Thyroid gland (tissue), 4 donors: ENCODE results near the gene FASLG. TPM values are rescaled to one million over a fixed set of nuclear protein-coding genes. Genes with fewer than 3 reads are reported as not detected.

ENCODE experiments used
- DNase-seq, 2 donors: peaks; one replicate each; pipeline ENCODE4 v3.0.0-alpha.2; 2019
- H3K27ac ChIP-seq, 3 donors: fragments of 200-600 bp; sonication (generic); 1 replicate in 2 of 3; 2 replicates in 1 of 3; pipeline ENCODE4 v1.5.1; 2016 to 2019; ENCODE audit warnings: mild to moderate bottlenecking in 1 of 3, moderate library complexity in 1 of 3
- H3K27me3 ChIP-seq: fragments of 200-600 bp; sonication (generic); one replicate; pipeline ENCODE4 v1.5.1; 2019
- H3K36me3 ChIP-seq, 2 donors: fragments of 200-600 bp; sonication (generic); one replicate each; pipeline ENCODE4 v1.5.1; 2016 to 2019
- H3K4me1 ChIP-seq, 2 donors: fragments of 200-600 bp; sonication (generic); one replicate each; pipeline ENCODE4 v1.5.1; 2017 to 2019
- H3K4me3 ChIP-seq, 3 donors: fragments of 200-600 bp; sonication (generic); replicated peaks in 1 of 3; 1 replicate in 2 of 3; 2 replicates in 1 of 3; pipeline ENCODE4 v1.5.1; 2016; ENCODE audit warnings: mild to moderate bottlenecking in 1 of 3
- H3K9me3 ChIP-seq: fragments of 200-600 bp; sonication (generic); one replicate; pipeline ENCODE4 v1.5.1; 2017
- CTCF ChIP-seq, 6 experiments: fragments of 200-600 bp in 3 of 6; fragments of 450-650 bp in 3 of 6; sonication (generic) in 3 of 6; IDR thresholded peaks; one replicate each; pipeline ENCODE4 v1.5.1; 2016 to 2019; ENCODE audit warnings: antibody characterized with exemption in 6 of 6, mild to moderate bottlenecking in 2 of 6, inconsistent platforms in 1 of 6, moderate library complexity in 1 of 6
- POLR2A ChIP-seq, 2 donors: fragments of 450-650 bp; IDR thresholded peaks; one replicate each; pipeline ENCODE4 v1.6.1; 2017; ENCODE audit warnings: antibody characterized with exemption in 2 of 2, mild to moderate bottlenecking in 2 of 2, moderate library complexity in 1 of 2
- WGBS, 2 donors: methylation state at CpG; one replicate each; pipeline ENCODE4 v1.1.5; 2017; 5-methylcytosine and 5-hydroxymethylcytosine counted together
- intact Hi-C: fragments of 100-400 bp; cut with DNase I; formaldehyde crosslinking; loops from one replicate; pipeline ENCODE4 v1.15.1; 2023
- total RNA-seq, 4 donors: library from RNA; depleted of rRNA; stranded (reverse); fragments of >200 nt; gene quantifications; one replicate each; pipeline ENCODE4 v1.2.3, GENCODE V29; 2016

FASLG gene
- under 1 TPM in 2 of 4 donors, not detected in 2; 0.33 to 0.73 TPM for total RNA-seq

GRCh38 chr1:172658871-172659453 lies at the start of gene FASLG:
Gene FASLG, plus strand, starts transcription at chr1:172659103. Its CDS starts 99 bp downstream, at chr1:172659202.
- Histone ChIP-seq H3K27me3 (no peaks in the 10 kb centered on the region), H3K4me1 (no peaks in the 10 kb centered on the region), H3K9me3 (no peaks in the 10 kb centered on the region), H3K4me3 (no peak within 1 kb of the TSS), H3K27ac (no peak within 1 kb of the TSS), H3K36me3 (no peaks in the 10 kb centered on the region)
- no peak for DNase-seq
- 90 to 93% methylated on average over 11 of the region's 11 CpGs for WGBS, 2 donors
- no peak for TF ChIP-seq POLR2A (IDR thresholded peaks at IDR 0.05)
- no peak for TF ChIP-seq CTCF (IDR thresholded peaks at IDR 0.05)
- intact Hi-C loops, result no loop called here

- peaks cover 8 to 12% of the 10 kb centered on the region in 2 donors for H3K36me3 ChIP-seq
- intact Hi-C loops, result no loop called here
- DNase-seq, result no peak
- no peaks in the 10 kb centered on the region for H3K9me3 ChIP-seq
- WGBS, 2 donors, result 95 to 97% methylated on average over 3 of the region's 3 CpGs
- no peaks in the 10 kb centered on the region for H3K4me1 ChIP-seq
- H3K27ac ChIP-seq, result no peak overlapping the region
- no peak overlapping the region for H3K4me3 ChIP-seq
- no peak for TF ChIP-seq POLR2A (IDR thresholded peaks at IDR 0.05)
- no peak for TF ChIP-seq CTCF (IDR thresholded peaks at IDR 0.05)
- no peaks in the 10 kb centered on the region for H3K27me3 ChIP-seq
Observed at GRCh38 chr1:172609528-172609927, 49.4 kb upstream of the FASLG start.

GRCh38 chr1:172612478-172612877 lies 46.4 kb upstream of the FASLG start:
- Histone ChIP-seq H3K9me3 (no peaks in the 10 kb centered on the region), H3K4me3 (no peak overlapping the region), H3K27ac (no peak overlapping the region), H3K36me3 (peaks cover 8 to 12% of the 10 kb centered on the region in 2 donors), H3K4me1 (no peaks in the 10 kb centered on the region), H3K27me3 (no peaks in the 10 kb centered on the region)
- no peak for DNase-seq
- intact Hi-C loops, result no loop called here
- no peak for TF ChIP-seq CTCF (IDR thresholded peaks at IDR 0.05)
- no peak for TF ChIP-seq POLR2A (IDR thresholded peaks at IDR 0.05)
- WGBS, 2 donors, result 68 to 98% methylated on average over 2 of the region's 2 CpGs

- no peak overlapping the region for H3K27ac ChIP-seq
- WGBS, 2 donors, result 80 to 87% methylated on average over 2 of the region's 2 CpGs
Observed at GRCh38 chr1:172613294-172613693, 45.6 kb upstream of the FASLG start.

More at GRCh38 chr1:172613294-172613693, 45.6 kb upstream of the FASLG start:
- Histone ChIP-seq H3K27me3 (no peaks in the 10 kb centered on the region), H3K4me1 (no peaks in the 10 kb centered on the region), H3K4me3 (no peak overlapping the region), H3K36me3 (peaks cover 8 to 12% of the 10 kb centered on the region in 2 donors), H3K9me3 (no peaks in the 10 kb centered on the region)
- DNase-seq, result no peak
- TF ChIP-seq POLR2A (IDR thresholded peaks at IDR 0.05), result no peak
- no peak for TF ChIP-seq CTCF (IDR thresholded peaks at IDR 0.05)
- intact Hi-C loops, result no loop called here
